ENCODE results near the gene OCSTAMP. TPM values are rescaled to one million over a fixed set of nuclear protein-coding genes. Genes with fewer than 3 reads are reported as not detected.

OCSTAMP gene
- total RNA-seq, 4 donors from 2014 or later: not detected

- Histone ChIP-seq H3K4me1 (no peaks in the 10 kb centered on the region), H3K27me3 (no peaks in the 10 kb centered on the region), H3K36me3 (no peaks in the 10 kb centered on the region), H3K9me3 (no peaks in the 10 kb centered on the region), H3K27ac (no peak overlapping the region), H3K4me3 (no peak overlapping the region)
- no peak for DNase-seq
- TF ChIP-seq, protein P1, sequence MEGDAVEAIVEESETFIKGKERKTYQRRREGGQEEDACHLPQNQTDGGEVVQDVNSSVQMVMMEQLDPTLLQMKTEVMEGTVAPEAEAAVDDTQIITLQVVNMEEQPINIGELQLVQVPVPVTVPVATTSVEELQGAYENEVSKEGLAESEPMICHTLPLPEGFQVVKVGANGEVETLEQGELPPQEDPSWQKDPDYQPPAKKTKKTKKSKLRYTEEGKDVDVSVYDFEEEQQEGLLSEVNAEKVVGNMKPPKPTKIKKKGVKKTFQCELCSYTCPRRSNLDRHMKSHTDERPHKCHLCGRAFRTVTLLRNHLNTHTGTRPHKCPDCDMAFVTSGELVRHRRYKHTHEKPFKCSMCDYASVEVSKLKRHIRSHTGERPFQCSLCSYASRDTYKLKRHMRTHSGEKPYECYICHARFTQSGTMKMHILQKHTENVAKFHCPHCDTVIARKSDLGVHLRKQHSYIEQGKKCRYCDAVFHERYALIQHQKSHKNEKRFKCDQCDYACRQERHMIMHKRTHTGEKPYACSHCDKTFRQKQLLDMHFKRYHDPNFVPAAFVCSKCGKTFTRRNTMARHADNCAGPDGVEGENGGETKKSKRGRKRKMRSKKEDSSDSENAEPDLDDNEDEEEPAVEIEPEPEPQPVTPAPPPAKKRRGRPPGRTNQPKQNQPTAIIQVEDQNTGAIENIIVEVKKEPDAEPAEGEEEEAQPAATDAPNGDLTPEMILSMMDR (IDR thresholded peaks at IDR 0.05): no peak
- TF ChIP-seq POLR2A (IDR thresholded peaks at IDR 0.05): no peak
Observed at GRCh38 chr20:46523696-46524328, 26.6 kb downstream of the OCSTAMP start.

GRCh38 chr20:46523108-46523507 lies 27.3 kb downstream of the OCSTAMP start:
- H3K4me1 ChIP-seq: no peaks in the 10 kb centered on the region
- H3K27ac ChIP-seq: no peak overlapping the region
- H3K27me3 ChIP-seq: no peaks in the 10 kb centered on the region
- no peak for DNase-seq
- TF ChIP-seq POLR2A (IDR thresholded peaks at IDR 0.05): no peak
- TF ChIP-seq, protein P1 (IDR thresholded peaks at IDR 0.05): no peak
- H3K4me3 ChIP-seq: no peak overlapping the region
- no peaks in the 10 kb centered on the region for H3K9me3 ChIP-seq
- H3K36me3 ChIP-seq: no peaks in the 10 kb centered on the region

GRCh38 chr20:46520976-46521579 lies 29.4 kb downstream of the OCSTAMP start:
- DNase-seq: peak in 1 of 3 donors; percentile 65
- no peak for TF ChIP-seq POLR2A (IDR thresholded peaks at IDR 0.05)
- TF ChIP-seq, protein P1 (IDR thresholded peaks at IDR 0.05): peak in 4 of 6 experiments; percentile 50 to 69 (median 58)
- H3K9me3 ChIP-seq: no peaks in the 10 kb centered on the region

GRCh38 chr20:46520540-46520939 lies 29.9 kb downstream of the OCSTAMP start:
- TF ChIP-seq POLR2A (IDR thresholded peaks at IDR 0.05): no peak
- TF ChIP-seq, protein P1 (IDR thresholded peaks at IDR 0.05): no peak
- no peaks in the 10 kb centered on the region for H3K9me3 ChIP-seq
- H3K4me3 ChIP-seq: no peak overlapping the region
- no peaks in the 10 kb centered on the region for H3K27me3 ChIP-seq
- H3K27ac ChIP-seq: no peak overlapping the region
- no peaks in the 10 kb centered on the region for H3K4me1 ChIP-seq
- no peak for DNase-seq
- H3K36me3 ChIP-seq: no peaks in the 10 kb centered on the region

More at GRCh38 chr20:46520976-46521579, 29.4 kb downstream of the OCSTAMP start:
- no peaks in the 10 kb centered on the region for H3K4me1 ChIP-seq
- no peak overlapping the region for H3K27ac ChIP-seq
- H3K4me3 ChIP-seq: no peak overlapping the region
- H3K27me3 ChIP-seq: no peaks in the 10 kb centered on the region
- no peaks in the 10 kb centered on the region for H3K36me3 ChIP-seq

DNA sequence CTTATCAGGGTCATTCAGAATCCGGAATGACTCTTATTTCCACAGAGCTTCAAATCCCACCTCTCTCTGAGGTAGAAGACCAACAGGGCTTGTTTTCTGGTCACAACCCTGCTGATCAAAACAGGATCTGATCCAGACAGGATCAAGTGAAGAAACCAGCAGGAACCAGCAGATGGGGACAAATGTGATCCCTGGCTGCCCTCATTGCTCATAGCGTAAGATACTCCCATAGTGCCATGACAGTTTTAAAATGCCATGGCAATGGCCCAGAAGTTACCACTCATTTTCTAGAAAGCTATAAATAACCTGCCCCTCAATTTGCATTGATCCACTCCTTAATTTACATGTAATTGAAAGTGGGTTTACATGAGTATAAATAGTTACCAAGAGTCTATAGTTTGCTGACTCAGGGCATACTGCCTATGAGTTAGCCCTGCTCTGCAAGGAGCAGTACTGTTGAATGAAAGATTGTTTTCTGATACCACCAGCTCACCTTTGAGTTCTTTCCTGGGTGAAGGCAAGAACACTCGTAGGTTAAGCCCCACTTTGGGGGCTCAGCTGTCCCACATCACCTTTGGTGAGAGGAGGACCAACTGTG lies 30.9 kb downstream of the OCSTAMP start:
- no peaks in the 10 kb centered on the region for H3K36me3 ChIP-seq
- no peak for DNase-seq
- no peaks in the 10 kb centered on the region for H3K4me1 ChIP-seq
- no peaks in the 10 kb centered on the region for H3K9me3 ChIP-seq
- H3K4me3 ChIP-seq: no peak overlapping the region
- H3K27me3 ChIP-seq: no peaks in the 10 kb centered on the region
- TF ChIP-seq, protein P1 (IDR thresholded peaks at IDR 0.05): no peak
- TF ChIP-seq POLR2A (IDR thresholded peaks at IDR 0.05): no peak
- no peak overlapping the region for H3K27ac ChIP-seq
